Endothelial cell of hepatic sinusoid (primary cell): ENCODE measurements around the gene PCDHGA5.
"Not testable (repeated sequence)": the region's sequence is repeated elsewhere in the genome, so short reads cannot be mapped to it uniquely, and the experiment has no call there.

Experiments used
- in situ Hi-C: cut with HindIII; loops from 2 replicates; pipeline ENCODE4 v1.10.0; 2017; ENCODE audit warnings: low sequenced_read_pairs

The PCDHGA5 gene

GRCh38 chr5:141384471-141385267 lies 20.7 kb downstream of the PCDHGA5 start:
- in situ Hi-C loops, result no loop called here

GRCh38 chr5:141387557-141388311 lies 23.8 kb downstream of the PCDHGA5 start, which contains the start of gene PCDHGB4:
Gene PCDHGB4 (plus strand): TSS chr5:141387698. CDS start chr5:141387885, 187 bp downstream.
- in situ Hi-C loops, result not testable (repeated sequence)

- in situ Hi-C loops, result no loop called here
Measured at GRCh38 chr5:141388661-141389060, 24.7 kb downstream of the PCDHGA5 start.

GRCh38 chr5:141389153-141390042 lies 25.4 kb downstream of the PCDHGA5 start:
- in situ Hi-C loops, result loop anchor here (5.0 kb wide), 1 partner anchor 62 kb away; no protein-coding TSS in a partner anchor

- in situ Hi-C loops, result loop anchor here (5.0 kb wide), 1 partner anchor 65 kb away; no protein-coding TSS in a partner anchor
Measured at GRCh38 chr5:141392429-141393198, 28.7 kb downstream of the PCDHGA5 start, which contains the start of gene PCDHGA8. Gene PCDHGA8 (plus strand): TSS chr5:141392633. CDS start chr5:141392814, 181 bp downstream.

- in situ Hi-C loops, result loop anchor here (5.0 kb wide), 1 partner anchor 66 kb away; no protein-coding TSS in a partner anchor
Measured at GRCh38 chr5:141393267-141393666, 29.3 kb downstream of the PCDHGA5 start.

GRCh38 chr5:141394401-141395187 lies 30.6 kb downstream of the PCDHGA5 start:
- in situ Hi-C loops, result loop anchor here (5.0 kb wide), 1 partner anchor 67 kb away; no protein-coding TSS in a partner anchor

GRCh38 chr5:141397756-141398551 lies 34.0 kb downstream of the PCDHGA5 start, which contains the start of gene PCDHGB5:
Gene PCDHGB5 (plus strand): TSS chr5:141397947. CDS start chr5:141398128, 181 bp downstream.
- in situ Hi-C loops, result not testable (repeated sequence)

GRCh38 chr5:141398608-141399007 lies 34.6 kb downstream of the PCDHGA5 start:
- in situ Hi-C loops, result no loop called here

GRCh38 chr5:141399555-141400258 lies 35.7 kb downstream of the PCDHGA5 start:
- in situ Hi-C loops, result no loop called here

- in situ Hi-C loops, result no loop called here
Measured at GRCh38 chr5:141402553-141403243, 38.7 kb downstream of the PCDHGA5 start, which contains the start of gene PCDHGA9. Gene PCDHGA9 (plus strand): TSS chr5:141402778. CDS start chr5:141402953, 175 bp downstream.

GRCh38 chr5:141403387-141403786 lies 39.4 kb downstream of the PCDHGA5 start:
- in situ Hi-C loops, result no loop called here

- in situ Hi-C loops, result loop anchor here (5.0 kb wide), 1 partner anchor 34 kb away; no protein-coding TSS in a partner anchor
Measured at GRCh38 chr5:141407790-141408505, 44.0 kb downstream of the PCDHGA5 start, which contains the start of gene PCDHGB6. Gene PCDHGB6 (plus strand): TSS chr5:141408021. CDS start chr5:141408203, 182 bp downstream.

GRCh38 chr5:141409598-141410306 lies 45.8 kb downstream of the PCDHGA5 start:
- in situ Hi-C loops, result loop anchor here (5.0 kb wide), 1 partner anchor 33 kb away; no protein-coding TSS in a partner anchor

- in situ Hi-C loops, result no loop called here
Measured at GRCh38 chr5:141411575-141411974, 47.6 kb downstream of the PCDHGA5 start.
